Fibroblast of mammary gland (primary cell): ENCODE data around the gene STK17B.

Experiments
- DNase-seq: peaks from one replicate; pipeline ENCODE4 v3.0.0-alpha.2; 2010; ENCODE audit warnings: low read depth
- H3K4me3 ChIP-seq: 2 replicates; pipeline ENCODE4 v1.5.1; 2011; ENCODE audit warnings: low read depth, mild to moderate bottlenecking, low read length, moderate library complexity; ENCODE audit not compliant: control insufficient read depth
- CTCF ChIP-seq: conservative IDR thresholded peaks from 2 replicates; pipeline ENCODE4 v1.5.1; 2011; ENCODE audit warnings: low read depth, low read length, inconsistent platforms; ENCODE audit not compliant: control insufficient read depth, insufficient read depth

Gene STK17B

GRCh38 chr2:196171248-196171871 is at the start of gene STK17B:
TSS of gene STK17B (minus strand) at chr2:196171578. CDS start at chr2:196163383, 8,195 bp downstream.
- TF ChIP-seq CTCF = no peak
- H3K4me3 ChIP-seq = peak within 1 kb of the TSS; percentile 91

GRCh38 chr2:196220671-196221070 is 49.3 kb upstream of the STK17B start:
- no peak for DNase-seq
- no peak overlapping the region for H3K4me3 ChIP-seq
- TF ChIP-seq CTCF = no peak

More at GRCh38 chr2:196171248-196171871, at the start of gene STK17B:
- peak; percentile 92 for DNase-seq

GRCh38 chr2:196219671-196220070 is 48.3 kb upstream of the STK17B start:
- H3K4me3 ChIP-seq = no peak overlapping the region
- DNase-seq = no peak
- TF ChIP-seq CTCF = no peak

- H3K4me3 ChIP-seq = no peak overlapping the region
- DNase-seq = no peak
- no peak for TF ChIP-seq CTCF
These were observed 46.7 kb upstream of the STK17B start for GRCh38 chr2:196218106-196218505.

- no peak for DNase-seq
- no peak overlapping the region for H3K4me3 ChIP-seq
- no peak for TF ChIP-seq CTCF
These were observed 45.7 kb upstream of the STK17B start for GRCh38 chr2:196217116-196217515.

- no peak overlapping the region for H3K4me3 ChIP-seq
- DNase-seq = no peak
- TF ChIP-seq CTCF = no peak
These were observed 44.0 kb upstream of the STK17B start for GRCh38 chr2:196215376-196215775.

GRCh38 chr2:196214156-196214555 is 42.8 kb upstream of the STK17B start:
- no peak overlapping the region for H3K4me3 ChIP-seq
- no peak for TF ChIP-seq CTCF
- DNase-seq = no peak
